ENCODE results near the gene CLIC1. TPM values are rescaled to one million over a fixed set of nuclear protein-coding genes. Genes with fewer than 3 reads are reported as not detected.

Gene CLIC1
- total and polyA plus RNA-seq, 2 experiments from 2014 or later: 269 to 296 TPM

DNA sequence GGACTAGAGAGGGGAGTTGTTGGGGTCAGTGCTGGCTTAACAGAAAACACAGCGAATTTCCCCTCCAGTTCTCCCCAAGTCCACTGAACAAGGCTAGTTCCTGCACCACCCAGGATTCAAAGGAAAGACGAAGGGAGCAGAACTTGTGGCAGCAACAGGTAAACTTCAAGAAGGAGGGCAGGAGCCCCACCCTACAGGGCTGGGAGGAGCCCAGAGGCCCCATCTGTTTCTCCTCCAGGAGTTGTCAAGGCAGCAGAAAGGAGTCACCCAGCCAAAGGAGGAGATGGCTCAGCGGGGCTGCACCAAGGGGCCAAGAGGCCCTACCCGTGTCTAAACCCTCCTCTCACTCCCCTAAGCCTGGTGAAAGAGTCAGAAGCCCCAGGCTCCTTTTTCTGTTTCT, 27.9 kb upstream of the CLIC1 start:
- TF ChIP-seq ZNF331 (CRISPR knock-in tag; IDR thresholded peaks at IDR 0.05; ENCODE audit: low read depth): no peak
- TF ChIP-seq STAT1 (IDR thresholded peaks at IDR 0.05; ENCODE audit: unreplicated experiment): no peak
- no peak for TF ChIP-seq EZH2phosphoT487 (IDR thresholded peaks at IDR 0.05; ENCODE audit: unreplicated experiment)
- no peak for TF ChIP-seq EZH2 (IDR thresholded peaks at IDR 0.05; ENCODE audit: low read depth, unreplicated experiment)
- TF ChIP-seq ZNF114 (CRISPR knock-in tag; IDR thresholded peaks at IDR 0.05): no peak
- TF ChIP-seq POLR2AphosphoS5 (IDR thresholded peaks at IDR 0.05; ENCODE audit: low read depth): no peak
- TF ChIP-seq, protein P1, sequence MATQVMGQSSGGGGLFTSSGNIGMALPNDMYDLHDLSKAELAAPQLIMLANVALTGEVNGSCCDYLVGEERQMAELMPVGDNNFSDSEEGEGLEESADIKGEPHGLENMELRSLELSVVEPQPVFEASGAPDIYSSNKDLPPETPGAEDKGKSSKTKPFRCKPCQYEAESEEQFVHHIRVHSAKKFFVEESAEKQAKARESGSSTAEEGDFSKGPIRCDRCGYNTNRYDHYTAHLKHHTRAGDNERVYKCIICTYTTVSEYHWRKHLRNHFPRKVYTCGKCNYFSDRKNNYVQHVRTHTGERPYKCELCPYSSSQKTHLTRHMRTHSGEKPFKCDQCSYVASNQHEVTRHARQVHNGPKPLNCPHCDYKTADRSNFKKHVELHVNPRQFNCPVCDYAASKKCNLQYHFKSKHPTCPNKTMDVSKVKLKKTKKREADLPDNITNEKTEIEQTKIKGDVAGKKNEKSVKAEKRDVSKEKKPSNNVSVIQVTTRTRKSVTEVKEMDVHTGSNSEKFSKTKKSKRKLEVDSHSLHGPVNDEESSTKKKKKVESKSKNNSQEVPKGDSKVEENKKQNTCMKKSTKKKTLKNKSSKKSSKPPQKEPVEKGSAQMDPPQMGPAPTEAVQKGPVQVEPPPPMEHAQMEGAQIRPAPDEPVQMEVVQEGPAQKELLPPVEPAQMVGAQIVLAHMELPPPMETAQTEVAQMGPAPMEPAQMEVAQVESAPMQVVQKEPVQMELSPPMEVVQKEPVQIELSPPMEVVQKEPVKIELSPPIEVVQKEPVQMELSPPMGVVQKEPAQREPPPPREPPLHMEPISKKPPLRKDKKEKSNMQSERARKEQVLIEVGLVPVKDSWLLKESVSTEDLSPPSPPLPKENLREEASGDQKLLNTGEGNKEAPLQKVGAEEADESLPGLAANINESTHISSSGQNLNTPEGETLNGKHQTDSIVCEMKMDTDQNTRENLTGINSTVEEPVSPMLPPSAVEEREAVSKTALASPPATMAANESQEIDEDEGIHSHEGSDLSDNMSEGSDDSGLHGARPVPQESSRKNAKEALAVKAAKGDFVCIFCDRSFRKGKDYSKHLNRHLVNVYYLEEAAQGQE (IDR thresholded peaks at IDR 0.05; ENCODE audit: unreplicated experiment): no peak
- TF ChIP-seq, protein P2, sequence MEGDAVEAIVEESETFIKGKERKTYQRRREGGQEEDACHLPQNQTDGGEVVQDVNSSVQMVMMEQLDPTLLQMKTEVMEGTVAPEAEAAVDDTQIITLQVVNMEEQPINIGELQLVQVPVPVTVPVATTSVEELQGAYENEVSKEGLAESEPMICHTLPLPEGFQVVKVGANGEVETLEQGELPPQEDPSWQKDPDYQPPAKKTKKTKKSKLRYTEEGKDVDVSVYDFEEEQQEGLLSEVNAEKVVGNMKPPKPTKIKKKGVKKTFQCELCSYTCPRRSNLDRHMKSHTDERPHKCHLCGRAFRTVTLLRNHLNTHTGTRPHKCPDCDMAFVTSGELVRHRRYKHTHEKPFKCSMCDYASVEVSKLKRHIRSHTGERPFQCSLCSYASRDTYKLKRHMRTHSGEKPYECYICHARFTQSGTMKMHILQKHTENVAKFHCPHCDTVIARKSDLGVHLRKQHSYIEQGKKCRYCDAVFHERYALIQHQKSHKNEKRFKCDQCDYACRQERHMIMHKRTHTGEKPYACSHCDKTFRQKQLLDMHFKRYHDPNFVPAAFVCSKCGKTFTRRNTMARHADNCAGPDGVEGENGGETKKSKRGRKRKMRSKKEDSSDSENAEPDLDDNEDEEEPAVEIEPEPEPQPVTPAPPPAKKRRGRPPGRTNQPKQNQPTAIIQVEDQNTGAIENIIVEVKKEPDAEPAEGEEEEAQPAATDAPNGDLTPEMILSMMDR (conservative IDR thresholded peaks at IDR 0.05; ENCODE audit: low read depth in 2 of 2): no peak
- no peak for TF ChIP-seq JUNB (IDR thresholded peaks at IDR 0.05; ENCODE audit: unreplicated experiment)
- TF ChIP-seq, protein P3, sequence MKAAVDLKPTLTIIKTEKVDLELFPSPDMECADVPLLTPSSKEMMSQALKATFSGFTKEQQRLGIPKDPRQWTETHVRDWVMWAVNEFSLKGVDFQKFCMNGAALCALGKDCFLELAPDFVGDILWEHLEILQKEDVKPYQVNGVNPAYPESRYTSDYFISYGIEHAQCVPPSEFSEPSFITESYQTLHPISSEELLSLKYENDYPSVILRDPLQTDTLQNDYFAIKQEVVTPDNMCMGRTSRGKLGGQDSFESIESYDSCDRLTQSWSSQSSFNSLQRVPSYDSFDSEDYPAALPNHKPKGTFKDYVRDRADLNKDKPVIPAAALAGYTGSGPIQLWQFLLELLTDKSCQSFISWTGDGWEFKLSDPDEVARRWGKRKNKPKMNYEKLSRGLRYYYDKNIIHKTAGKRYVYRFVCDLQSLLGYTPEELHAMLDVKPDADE (IDR thresholded peaks at IDR 0.05): no peak
- TF ChIP-seq NANOG (IDR thresholded peaks at IDR 0.05; ENCODE audit: borderline replicate concordance): no peak
- no peak for TF ChIP-seq CREB1 (CRISPR knock-in tag; IDR thresholded peaks at IDR 0.05; ENCODE audit: low read depth)
- TF ChIP-seq ZNF462 (CRISPR knock-in tag; IDR thresholded peaks at IDR 0.05): no peak
- H4K20me1 ChIP-seq (replicated peaks; ENCODE audit: insufficient read depth): no peaks in the 10 kb centered on the region
- 0 out of 2 replicates have a peak, but pooled peaks cover 2% of the 10 kb centered on the region for H3F3A ChIP-seq (replicated peaks; ENCODE audit: low read depth)
- H3K27ac ChIP-seq (ENCODE audit: low read depth): no peak overlapping the region
- no peaks in the 10 kb centered on the region for H3K36me3 ChIP-seq (ENCODE audit: insufficient read depth)
- no peaks in the 10 kb centered on the region for H3K27me3 ChIP-seq (ENCODE audit: insufficient read depth)
- Mint-ChIP-seq H3K27me3 (ENCODE audit: insufficient read depth, low read depth, poor library complexity) (peaks cover 15% of the 10 kb centered on the region), H3K9me3 (no peaks in the 10 kb centered on the region; the same call in 2 of the 3 replicates), H3K4me3 (no peak overlapping the region), H3K4me1 (peaks cover 24% of the 10 kb centered on the region), H3K36me3 (ENCODE audit: low read depth) (peaks cover 18% of the 10 kb centered on the region), H3K27ac (no peak overlapping the region)
- H3K79me2 ChIP-seq (replicated peaks; ENCODE audit: insufficient read depth): no peaks in the 10 kb centered on the region
- H2AFZ ChIP-seq: no peak overlapping the region
- H3K9me2 ChIP-seq (ENCODE audit: insufficient read depth): no peaks in the 10 kb centered on the region
- H3K4me2 ChIP-seq: no peak overlapping the region
- ATAC-seq: no peak
- no peak overlapping the region for H3K4me3 ChIP-seq
- H3K4me1 ChIP-seq (ENCODE audit: insufficient read depth): peaks cover 14% of the 10 kb centered on the region
- no peak for DNase-seq (ENCODE audit: low spot score)
